K562 (cell line): ENCODE measurements around the gene TPMT. TPM values are rescaled to one million over a fixed set of nuclear protein-coding genes. Genes with fewer than 3 reads are reported as not detected.

ENCODE experiments used
- ATAC-seq: fragments of 200-7000 bp; cut with Tn5 transposase; 3 replicates; pipeline ENCODE4 v1.9.1; 2020; ENCODE audit warnings: moderate library complexity
- BruUV-seq: library from RNA; stranded (reverse); fragments of 400-500 nt; replicated peaks from 2 replicates; lab custom pipeline; 2021; lab: Mats Ljungman, UMichigan
- CTCF ChIA-PET: fragments of 300-600 bp; formaldehyde crosslinking; extraction: SDS; loops from one replicate; lab custom pipeline; 2021; ENCODE audit warnings: low intra/inter-chr PET ratio; lab: Yijun Ruan, JAX
- POLR2A ChIA-PET: fragments of 300-600, 350-650 bp; sonication (Branson Sonifier 250); formaldehyde crosslinking; extraction: SDS; loops from one replicate; lab custom pipeline; 2021; ENCODE audit warnings: antibody characterized with exemption, inconsistent platforms; lab: Yijun Ruan, JAX
- DNase-seq, 4 experiments: peaks; one replicate each; pipeline versions ENCODE4 v3.0.0 to v3.0.0-alpha.2; 2011 to 2018; ENCODE audit warnings: low spot score in 3 of 4, mixed read lengths in 3 of 4; ENCODE audit errors: extremely low read depth in 1 of 4
- FAIRE-seq: peaks from 2 replicates; lab custom pipeline; 2011; peaks lifted over from hg19 to GRCh38; lab: Jason Lieb, UNC
- H2AFZ ChIP-seq: 2 replicates; pipeline ENCODE4 v1.6.0; 2011; ENCODE audit warnings: low read depth, low read length, control low read depth, inconsistent platforms
- H3K27ac ChIP-seq: fragments of 200-600 bp; 3 replicates; pipeline ENCODE4 v1.8.0; 2011; ENCODE audit warnings: low read depth, mild to moderate bottlenecking, control low read depth, inconsistent platforms, low read length, moderate library complexity, mixed read lengths; ENCODE audit errors: extremely low read depth
- H3K27me3 ChIP-seq, 2 experiments: fragments of 300-600 bp in 1 of 2; 2 replicates in 1 of 2; 3 replicates in 1 of 2; pipeline versions ENCODE4 v1.6.0 to v1.8.0; 2011; ENCODE audit warnings: inconsistent platforms in 2 of 2, low read length in 2 of 2, mild to moderate bottlenecking in 1 of 2, mixed read lengths in 1 of 2, moderate library complexity in 1 of 2; ENCODE audit not compliant: control insufficient read depth in 2 of 2, insufficient read depth in 2 of 2
- H3K36me3 ChIP-seq: fragments of 300-600 bp; 3 replicates; pipeline ENCODE4 v1.8.0; 2011; ENCODE audit warnings: mild to moderate bottlenecking, low read length, inconsistent platforms; ENCODE audit not compliant: control insufficient read depth, insufficient read depth
- H3K4me1 ChIP-seq, 2 experiments: fragments of 200-600 bp in 1 of 2; replicated peaks in 1 of 2; 2 replicates in 1 of 2; 3 replicates in 1 of 2; pipeline versions ENCODE4 v1.5.1 to v1.8.0; 2011; ENCODE audit warnings: inconsistent platforms in 2 of 2, low read length in 2 of 2, mild to moderate bottlenecking in 1 of 2, mixed read lengths in 1 of 2, moderate library complexity in 1 of 2; ENCODE audit not compliant: control insufficient read depth in 2 of 2, insufficient read depth in 2 of 2
- H3K4me2 ChIP-seq: 2 replicates; pipeline ENCODE4 v1.6.1; 2011; ENCODE audit warnings: low read length, control low read depth, inconsistent platforms, mixed read lengths; ENCODE audit not compliant: insufficient read depth
- H3K4me3 ChIP-seq: fragments of 200-600 bp; sonication (generic), shearing (Covaris generic); 2 replicates; pipeline ENCODE4 v1.5.1; 2016; ENCODE audit warnings: control low read depth, inconsistent platforms
- H3K79me2 ChIP-seq: fragments of 200-600 bp; 3 replicates; pipeline ENCODE4 v1.8.0; 2011; ENCODE audit warnings: low read length, inconsistent platforms; ENCODE audit not compliant: control insufficient read depth, insufficient read depth
- H3K9ac ChIP-seq, 2 experiments: 2 replicates each; pipeline versions ENCODE4 v1.6.0 to v1.6.1; 2011; ENCODE audit warnings: low read depth in 2 of 2, low read length in 2 of 2, control low read depth in 1 of 2, inconsistent platforms in 1 of 2, mild to moderate bottlenecking in 1 of 2, mixed read lengths in 1 of 2; ENCODE audit not compliant: insufficient read depth in 1 of 2
- H3K9me1 ChIP-seq: one replicate; pipeline ENCODE4 v1.6.0; 2011; ENCODE audit warnings: inconsistent platforms, mild to moderate bottlenecking, low read length, moderate library complexity; ENCODE audit not compliant: control insufficient read depth, insufficient read depth
- H3K9me3 ChIP-seq: replicated peaks from 2 replicates; pipeline ENCODE4 v1.5.1; 2011; ENCODE audit warnings: low read depth, low read length, inconsistent platforms; ENCODE audit not compliant: control insufficient read depth, insufficient read depth
- H4K20me1 ChIP-seq: replicated peaks from 2 replicates; pipeline ENCODE4 v1.6.1; 2011; ENCODE audit warnings: low read length, inconsistent platforms, mixed read lengths; ENCODE audit not compliant: control insufficient read depth, insufficient read depth
- CAMTA2 ChIP-seq: fragments of 250-450 bp; sonication (Bioruptor Pico); conservative IDR thresholded peaks from 2 replicates; pipeline ENCODE4 v1.5.1; 2022
- LEF1 ChIP-seq: fragments of 450-650 bp; IDR thresholded peaks from 2 replicates; pipeline ENCODE4 v1.6.1; 2016; ENCODE audit warnings: mild to moderate bottlenecking
- NCOA1 ChIP-seq: fragments of 450-650 bp; IDR thresholded peaks from 2 replicates; pipeline ENCODE4 v1.6.1; 2016; ENCODE audit warnings: low read depth
- POLR2B ChIP-seq: fragments of 450-650 bp; IDR thresholded peaks from 2 replicates; pipeline ENCODE4 v1.6.1; 2018; ENCODE audit warnings: low read depth; ENCODE audit not compliant: partially characterized antibody
- SLC30A9 ChIP-seq: fragments of 250-450 bp; sonication (Bioruptor Pico); IDR thresholded peaks from 2 replicates; pipeline ENCODE4 v1.8.0; 2022; ENCODE audit warnings: mild to moderate bottlenecking, moderate library complexity
- SMARCA4 ChIP-seq: fragments of 450-650 bp; IDR thresholded peaks from 2 replicates; pipeline ENCODE4 v1.6.1; 2016
- TCF7 ChIP-seq: sonication (generic); IDR thresholded peaks from 2 replicates; pipeline ENCODE4 v1.6.1; 2016; ENCODE audit warnings: antibody characterized with exemption, borderline replicate concordance
- TEAD4 ChIP-seq, 2 experiments: sonication (generic) in 1 of 2; formaldehyde crosslinking in 1 of 2; IDR thresholded peaks; 2 replicates each; pipeline versions ENCODE4 v1.6.1 to v1.8.0; 2012 to 2022; ENCODE audit warnings: borderline replicate concordance in 1 of 2, inconsistent platforms in 1 of 2, low read length in 1 of 2, mild to moderate bottlenecking in 1 of 2, missing genetic modification reagents in 1 of 2
- ZC3H11A ChIP-seq: IDR thresholded peaks from 2 replicates; pipeline ENCODE4 v1.6.1; 2012; ENCODE audit warnings: low read depth, low read length, improper control_type of control experiment
- ZNF41 ChIP-seq: fragments of 250-450 bp; sonication (Bioruptor Pico); conservative IDR thresholded peaks from 2 replicates; pipeline ENCODE4 v1.4.0; 2020; ENCODE audit warnings: mild to moderate bottlenecking
- ZNF780A ChIP-seq: fragments of 250-450 bp; sonication (Bioruptor Pico); IDR thresholded peaks from 2 replicates; pipeline ENCODE4 v1.5.0; 2021; ENCODE audit warnings: mild to moderate bottlenecking
- ZNF785 ChIP-seq: fragments of 250-450 bp; sonication (Bioruptor Pico); IDR thresholded peaks from 2 replicates; pipeline ENCODE4 v1.4.0; 2020; ENCODE audit warnings: mild to moderate bottlenecking
- ZSCAN29 ChIP-seq: fragments of 450-650 bp; IDR thresholded peaks from 2 replicates; pipeline ENCODE4 v1.6.1; 2017
- WGBS: fragments of 100-300 bp; shearing (Covaris generic); methylation state at CpG from one replicate; pipeline ENCODE4 v1.1.6; 2016; ENCODE audit warnings: low coverage, mixed read lengths; ENCODE audit not compliant: insufficient coverage; ENCODE audit errors: missing lambda C conversion rate; 5-methylcytosine and 5-hydroxymethylcytosine counted together
- in situ Hi-C: fragments of 300-500 bp; cut with MboI; formaldehyde crosslinking; loops from 4 replicates; pipeline ENCODE4 v1.15.0; 2018; ENCODE audit warnings: inconsistent platforms, mixed read lengths
- intact Hi-C: fragments of 100-400 bp; cut with micrococcal nuclease; formaldehyde crosslinking; loops from 2 replicates; pipeline ENCODE4 v1.14.2; 2022
- polyA plus RNA-seq, 8 experiments: library from polyadenylated mRNA; depleted of rRNA in 4 of 8; stranded (reverse) in 5 of 8; unstranded in 3 of 8; fragments of >200 nt; fragmentation: Nextera tagmentation in 2 of 8; fragmentation: Illumina TruSeq in 1 of 8; extraction: Ambion mirVana in 2 of 8; extraction: Trizol in 1 of 8; gene quantifications; 2 replicates each; pipeline versions ENCODE4 v1.2.1 to v1.2.3, GENCODE V29; 2011 to 2014; ENCODE audit warnings: inconsistent platforms in 1 of 8, missing spikeins in 1 of 8
- total RNA-seq, 7 experiments: library from RNA; depleted of rRNA in 6 of 7; stranded (reverse); fragments of >200 nt in 6 of 7; fragmentation: Illumina TruSeq in 2 of 7; extraction: Trizol in 2 of 7; gene quantifications; 2 replicates each; pipeline versions ENCODE4 v1.2.1 to v1.2.3, GENCODE V29; 2011 to 2021; ENCODE audit warnings: low replicate concordance in 1 of 7
- TF ChIP-seq, protein P1 (sequence below): fragments of 150-350 bp; IDR thresholded peaks from 2 replicates; pipeline ENCODE4 v1.6.1; 2014; ENCODE audit warnings: low read depth, mild to moderate bottlenecking, low read length, borderline replicate concordance
- TF ChIP-seq, protein P2 (sequence below): IDR thresholded peaks from 2 replicates; pipeline ENCODE4 v1.6.1; 2014; ENCODE audit warnings: antibody characterized with exemption
- TF ChIP-seq, protein P3 (sequence below): sonication (generic); formaldehyde crosslinking; IDR thresholded peaks from 2 replicates; pipeline ENCODE4 v1.8.0; 2022; ENCODE audit warnings: mild to moderate bottlenecking, missing genetic modification reagents

Gene TPMT
- total and polyA plus RNA-seq, 9 of the 15 experiments (the other 6 are each of a cell fraction or from before 2014, with no cell fraction given), result 24.2 to 67.4 (median 46.5) TPM

DNA sequence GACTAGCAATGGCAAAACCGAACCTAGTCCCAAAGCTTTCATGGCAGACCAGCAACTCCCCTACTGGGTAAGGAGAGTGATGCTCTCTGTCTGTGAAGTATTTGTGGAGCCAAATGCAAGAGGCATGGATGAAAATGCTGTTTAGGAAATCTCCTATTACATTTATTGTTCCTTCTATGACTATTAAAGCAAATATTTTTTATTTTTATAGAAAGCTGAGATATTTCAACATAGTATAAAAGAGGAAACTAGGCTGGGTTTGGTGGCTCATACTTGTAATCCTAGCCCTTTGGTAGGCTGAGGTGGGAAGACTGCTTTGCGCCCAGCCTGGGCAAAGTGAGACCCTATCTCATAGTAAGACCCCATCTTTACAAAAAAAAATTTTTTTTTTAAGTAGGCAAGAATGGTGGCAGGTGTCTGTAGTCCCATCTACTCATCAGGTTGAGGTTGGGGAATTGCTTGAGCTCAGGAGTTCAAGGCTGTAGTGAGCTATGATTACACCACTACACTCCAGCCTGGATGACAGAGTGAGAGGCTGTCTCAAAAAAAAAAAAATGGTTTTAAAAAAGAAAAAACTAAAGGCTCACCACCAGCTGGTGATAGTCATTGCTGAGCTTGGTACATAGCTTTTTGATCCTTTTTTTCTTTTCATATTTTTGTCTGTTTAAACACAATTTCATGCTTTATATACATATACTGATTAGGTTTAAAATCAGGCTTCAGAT lies 11.6 kb upstream of the TPMT start:
- peaks cover 71% of the 10 kb centered on the region for H3K36me3 ChIP-seq

More for the DNA sequence above, 11.6 kb upstream of the TPMT start:
- intact Hi-C loops (no loop called here), in situ Hi-C loops (no loop called here)
- WGBS, result 93% methylated on average over 2 of the region's 2 CpGs
- no peak overlapping the region for H3K27ac ChIP-seq
- H4K20me1 ChIP-seq, result no peaks in the 10 kb centered on the region
- H3K4me3 ChIP-seq, result no peak overlapping the region
- no peaks in the 10 kb centered on the region for H3K9me1 ChIP-seq
- H3K4me1 ChIP-seq, result peaks cover 0 to 2% of the 10 kb centered on the region in 2 experiments; a peak in 2 of 5 replicates
- no peak for ATAC-seq
- TF ChIP-seq ZNF41 (CRISPR knock-in tag) (no peak), LEF1 (no peak), CAMTA2 (CRISPR knock-in tag) (no peak), TCF7 (no peak), POLR2B (no peak), NCOA1 (no peak), SLC30A9 (CRISPR knock-in tag) (no peak), ZNF785 (CRISPR knock-in tag) (no peak), TEAD4 (IDR thresholded peaks at IDR 0.05; ENCODE audit: low read length) (no peak), TEAD4 (CRISPR knock-in tag; IDR thresholded peaks at IDR 0.05; ENCODE audit: borderline replicate concordance) (no peak), ZC3H11A (no peak), ZNF780A (CRISPR knock-in tag) (no peak), SMARCA4 (no peak), ZSCAN29 (no peak)
- TF ChIP-seq, protein P1, sequence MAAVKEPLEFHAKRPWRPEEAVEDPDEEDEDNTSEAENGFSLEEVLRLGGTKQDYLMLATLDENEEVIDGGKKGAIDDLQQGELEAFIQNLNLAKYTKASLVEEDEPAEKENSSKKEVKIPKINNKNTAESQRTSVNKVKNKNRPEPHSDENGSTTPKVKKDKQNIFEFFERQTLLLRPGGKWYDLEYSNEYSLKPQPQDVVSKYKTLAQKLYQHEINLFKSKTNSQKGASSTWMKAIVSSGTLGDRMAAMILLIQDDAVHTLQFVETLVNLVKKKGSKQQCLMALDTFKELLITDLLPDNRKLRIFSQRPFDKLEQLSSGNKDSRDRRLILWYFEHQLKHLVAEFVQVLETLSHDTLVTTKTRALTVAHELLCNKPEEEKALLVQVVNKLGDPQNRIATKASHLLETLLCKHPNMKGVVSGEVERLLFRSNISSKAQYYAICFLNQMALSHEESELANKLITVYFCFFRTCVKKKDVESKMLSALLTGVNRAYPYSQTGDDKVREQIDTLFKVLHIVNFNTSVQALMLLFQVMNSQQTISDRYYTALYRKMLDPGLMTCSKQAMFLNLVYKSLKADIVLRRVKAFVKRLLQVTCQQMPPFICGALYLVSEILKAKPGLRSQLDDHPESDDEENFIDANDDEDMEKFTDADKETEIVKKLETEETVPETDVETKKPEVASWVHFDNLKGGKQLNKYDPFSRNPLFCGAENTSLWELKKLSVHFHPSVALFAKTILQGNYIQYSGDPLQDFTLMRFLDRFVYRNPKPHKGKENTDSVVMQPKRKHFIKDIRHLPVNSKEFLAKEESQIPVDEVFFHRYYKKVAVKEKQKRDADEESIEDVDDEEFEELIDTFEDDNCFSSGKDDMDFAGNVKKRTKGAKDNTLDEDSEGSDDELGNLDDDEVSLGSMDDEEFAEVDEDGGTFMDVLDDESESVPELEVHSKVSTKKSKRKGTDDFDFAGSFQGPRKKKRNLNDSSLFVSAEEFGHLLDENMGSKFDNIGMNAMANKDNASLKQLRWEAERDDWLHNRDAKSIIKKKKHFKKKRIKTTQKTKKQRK, result no peak
- TF ChIP-seq, protein P2, sequence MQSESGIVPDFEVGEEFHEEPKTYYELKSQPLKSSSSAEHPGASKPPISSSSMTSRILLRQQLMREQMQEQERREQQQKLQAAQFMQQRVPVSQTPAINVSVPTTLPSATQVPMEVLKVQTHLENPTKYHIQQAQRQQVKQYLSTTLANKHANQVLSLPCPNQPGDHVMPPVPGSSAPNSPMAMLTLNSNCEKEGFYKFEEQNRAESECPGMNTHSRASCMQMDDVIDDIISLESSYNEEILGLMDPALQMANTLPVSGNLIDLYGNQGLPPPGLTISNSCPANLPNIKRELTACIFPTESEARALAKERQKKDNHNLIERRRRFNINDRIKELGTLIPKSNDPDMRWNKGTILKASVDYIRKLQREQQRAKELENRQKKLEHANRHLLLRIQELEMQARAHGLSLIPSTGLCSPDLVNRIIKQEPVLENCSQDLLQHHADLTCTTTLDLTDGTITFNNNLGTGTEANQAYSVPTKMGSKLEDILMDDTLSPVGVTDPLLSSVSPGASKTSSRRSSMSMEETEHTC, result no peak
- TF ChIP-seq, protein P3, sequence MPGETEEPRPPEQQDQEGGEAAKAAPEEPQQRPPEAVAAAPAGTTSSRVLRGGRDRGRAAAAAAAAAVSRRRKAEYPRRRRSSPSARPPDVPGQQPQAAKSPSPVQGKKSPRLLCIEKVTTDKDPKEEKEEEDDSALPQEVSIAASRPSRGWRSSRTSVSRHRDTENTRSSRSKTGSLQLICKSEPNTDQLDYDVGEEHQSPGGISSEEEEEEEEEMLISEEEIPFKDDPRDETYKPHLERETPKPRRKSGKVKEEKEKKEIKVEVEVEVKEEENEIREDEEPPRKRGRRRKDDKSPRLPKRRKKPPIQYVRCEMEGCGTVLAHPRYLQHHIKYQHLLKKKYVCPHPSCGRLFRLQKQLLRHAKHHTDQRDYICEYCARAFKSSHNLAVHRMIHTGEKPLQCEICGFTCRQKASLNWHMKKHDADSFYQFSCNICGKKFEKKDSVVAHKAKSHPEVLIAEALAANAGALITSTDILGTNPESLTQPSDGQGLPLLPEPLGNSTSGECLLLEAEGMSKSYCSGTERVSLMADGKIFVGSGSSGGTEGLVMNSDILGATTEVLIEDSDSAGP (CRISPR knock-in tag), result no peak
- TF ChIP-seq, all 486 proteins: peak for 0
- no TSS peak for BruUV-seq
- Histone ChIP-seq H3K27me3 (no peaks in the 10 kb centered on the region), H2AFZ (no peak overlapping the region), H3K4me2 (no peak overlapping the region), H3K79me2 (no peaks in the 10 kb centered on the region), H3K9me3 (peaks cover 2% of the 10 kb centered on the region; the same call in 1 of the 2 replicates), H3K9ac (no peak overlapping the region)
- ChIA-PET POLR2A (interaction anchor here (0.6 to 1.1 kb wide), 3 partner anchors 24 to 408 kb away, joined by 4 to 6 read pairs (median 6); no protein-coding TSS in a partner anchor), CTCF (no interaction called here)
- FAIRE-seq (no peak), DNase-seq (no peak)
